ACC112 (cell line): Measurements from ENCODE around the gene CHMP2B.
"Not testable (repeated sequence)": the region's sequence is repeated elsewhere in the genome, so short reads cannot be mapped to it uniquely, and the experiment has no call there.

Experiments
- H2AFZ ChIP-seq: fragments of 200-600 bp; sonication (generic); one replicate; pipeline ENCODE4 v1.6.0; 2017; ENCODE audit warnings: antibody characterized with exemption, low read length; ENCODE audit not compliant: unreplicated experiment
- H3K27ac ChIP-seq: fragments of 200-600 bp; sonication (generic); 2 replicates; pipeline ENCODE4 v1.5.1; 2014; ENCODE audit warnings: low read depth, mild to moderate bottlenecking, antibody characterized with exemption, low read length, moderate library complexity
- H3K27me3 ChIP-seq: fragments of 200-600 bp; sonication (generic); 2 replicates; pipeline ENCODE4 v1.6.1; 2014; ENCODE audit warnings: mild to moderate bottlenecking, antibody characterized with exemption, low read length, moderate library complexity, mixed read lengths; ENCODE audit not compliant: insufficient read depth
- H3K36me3 ChIP-seq: fragments of 200-600 bp; sonication (generic); 2 replicates; pipeline ENCODE4 v1.6.1; 2016; ENCODE audit warnings: mild to moderate bottlenecking, antibody characterized with exemption, low read length, moderate library complexity, mixed read lengths; ENCODE audit not compliant: insufficient read depth
- H3K4me1 ChIP-seq: fragments of 200-600 bp; sonication (generic); one replicate; pipeline ENCODE4 v1.6.1; 2016; ENCODE audit warnings: low read length, mixed read lengths; ENCODE audit not compliant: insufficient read depth, unreplicated experiment, control insufficient read depth
- H3K4me3 ChIP-seq: fragments of 200-600 bp; sonication (generic); 2 replicates; pipeline ENCODE4 v1.5.1; 2014; ENCODE audit warnings: mild to moderate bottlenecking, low read depth, low read length
- H3K79me2 ChIP-seq: fragments of 200-600 bp; sonication (generic); one replicate; pipeline ENCODE4 v1.6.0; 2016; ENCODE audit warnings: low read length; ENCODE audit not compliant: control insufficient read depth, unreplicated experiment, insufficient read depth

The CHMP2B gene

GRCh38 chr3:87267953-87268645 is 41.0 kb downstream of the CHMP2B start:
- Histone ChIP-seq H3K4me3 (no peak overlapping the region), H3K79me2 (no peaks in the 10 kb centered on the region)

GRCh38 chr3:87268646-87269211 is 41.6 kb downstream of the CHMP2B start:
- Histone ChIP-seq H3K79me2 (no peaks in the 10 kb centered on the region), H3K4me3 (no peak overlapping the region), H3K36me3 (no peaks in the 10 kb centered on the region), H3K4me1 (peaks cover 19% of the 10 kb centered on the region), H3K27me3 (no peaks in the 10 kb centered on the region), H3K27ac (no peak overlapping the region), H2AFZ (no peak overlapping the region)

More at GRCh38 chr3:87267953-87268645, 41.0 kb downstream of the CHMP2B start:
- H2AFZ ChIP-seq = no peak overlapping the region
- no peaks in the 10 kb centered on the region for H3K27me3 ChIP-seq
- H3K4me1 ChIP-seq = peaks cover 19% of the 10 kb centered on the region
- H3K27ac ChIP-seq = no peak overlapping the region
- no peaks in the 10 kb centered on the region for H3K36me3 ChIP-seq

GRCh38 chr3:87269723-87270122 is 42.6 kb downstream of the CHMP2B start:
- Histone ChIP-seq H3K36me3 (no peaks in the 10 kb centered on the region), H3K79me2 (no peaks in the 10 kb centered on the region), H3K27me3 (no peaks in the 10 kb centered on the region), H3K4me1 (peaks cover 19% of the 10 kb centered on the region), H3K4me3 (no peak overlapping the region), H2AFZ (peak overlapping the region; percentile 22), H3K27ac (no peak overlapping the region)

- Histone ChIP-seq H2AFZ (peak overlapping the region; percentile 39), H3K27ac (no peak overlapping the region), H3K79me2 (no peaks in the 10 kb centered on the region), H3K4me1 (peaks cover 19% of the 10 kb centered on the region), H3K36me3 (no peaks in the 10 kb centered on the region), H3K27me3 (no peaks in the 10 kb centered on the region), H3K4me3 (no peak overlapping the region)
Measured at GRCh38 chr3:87270908-87271700, 44.0 kb downstream of the CHMP2B start.

- H2AFZ ChIP-seq = no peak overlapping the region
- no peak overlapping the region for H3K27ac ChIP-seq
- no peaks in the 10 kb centered on the region for H3K27me3 ChIP-seq
- no peaks in the 10 kb centered on the region for H3K36me3 ChIP-seq
- H3K4me3 ChIP-seq = no peak overlapping the region
- H3K4me1 ChIP-seq = peaks cover 19% of the 10 kb centered on the region
- no peaks in the 10 kb centered on the region for H3K79me2 ChIP-seq
Measured at GRCh38 chr3:87272718-87273341, 45.7 kb downstream of the CHMP2B start.

- H3K36me3 ChIP-seq = no peaks in the 10 kb centered on the region
- no peaks in the 10 kb centered on the region for H3K79me2 ChIP-seq
- H2AFZ ChIP-seq = no peak within 1 kb of the TSS
- no peak within 1 kb of the TSS for H3K27ac ChIP-seq
- no peaks in the 10 kb centered on the region for H3K27me3 ChIP-seq
- peaks cover 3% of the 10 kb centered on the region for H3K4me1 ChIP-seq
- no peak within 1 kb of the TSS for H3K4me3 ChIP-seq
Measured at GRCh38 chr3:87276484-87276883, 49.4 kb downstream of the CHMP2B start, which contains the start of gene POU1F1. Gene POU1F1, minus strand, starts transcription at chr3:87276584. Its CDS starts 122 bp downstream, at chr3:87276462.

- peaks cover 6% of the 10 kb centered on the region for H3K4me1 ChIP-seq
- H3K27me3 ChIP-seq = no peaks in the 10 kb centered on the region
- no peaks in the 10 kb centered on the region for H3K36me3 ChIP-seq
- H3K27ac ChIP-seq = peak overlapping the region; percentile 64
- H3K4me3 ChIP-seq = no peak overlapping the region
- peak overlapping the region; percentile 45 for H2AFZ ChIP-seq
- no peaks in the 10 kb centered on the region for H3K79me2 ChIP-seq
Measured at GRCh38 chr3:87287011-87287410, 59.9 kb downstream of the CHMP2B start.

GRCh38 chr3:87288446-87288845 is 61.3 kb downstream of the CHMP2B start:
- no peak overlapping the region for H3K27ac ChIP-seq
- no peaks in the 10 kb centered on the region for H3K27me3 ChIP-seq
- no peak overlapping the region for H2AFZ ChIP-seq

GRCh38 chr3:87298111-87298718 is 71.1 kb downstream of the CHMP2B start:
- H3K79me2 ChIP-seq = no peaks in the 10 kb centered on the region
- H3K4me1 ChIP-seq = no peaks in the 10 kb centered on the region
- no peaks in the 10 kb centered on the region for H3K27me3 ChIP-seq
- H2AFZ ChIP-seq = peak overlapping the region; percentile 64
- H3K36me3 ChIP-seq = no peaks in the 10 kb centered on the region
- no peak overlapping the region for H3K4me3 ChIP-seq
- H3K27ac ChIP-seq = no peak overlapping the region

More at GRCh38 chr3:87288446-87288845, 61.3 kb downstream of the CHMP2B start:
- H3K79me2 ChIP-seq = no peaks in the 10 kb centered on the region
- no peaks in the 10 kb centered on the region for H3K36me3 ChIP-seq
- H3K4me3 ChIP-seq = no peak overlapping the region
- H3K4me1 ChIP-seq = peaks cover 6% of the 10 kb centered on the region

- H3K4me3 ChIP-seq, H3K79me2 ChIP-seq, H2AFZ ChIP-seq, H3K27me3 ChIP-seq, H3K4me1 ChIP-seq, H3K36me3 ChIP-seq, H3K27ac ChIP-seq: not testable (repeated sequence)
Measured at GRCh38 chr3:87305031-87305430, 77.9 kb downstream of the CHMP2B start.
